Right lobe of liver (tissue), 4 donors: ENCODE measurements around the gene C2CD2L.

ENCODE experiments used
- POLR2A ChIP-seq: fragments of 450-650 bp; IDR thresholded peaks from one replicate; pipeline ENCODE4 v1.6.1; 2017; ENCODE audit warnings: antibody characterized with exemption, mild to moderate bottlenecking
- TF ChIP-seq, protein P1 (sequence below), 4 donors: fragments of 200-600 bp in 3 of 4; fragments of 450-650 bp in 1 of 4; IDR thresholded peaks; one replicate each; pipeline versions ENCODE4 v1.5.1 to v1.8.0; 2016 to 2022; ENCODE audit warnings: antibody characterized with exemption in 4 of 4, mild to moderate bottlenecking in 2 of 4
- donor health status: DM: no; HTN: no; CAD: no.
- donor health status: DM: no; HTN: no; CAD: no.
- donor health status: DM: no; HTN: yes; CAD: no.

- TF ChIP-seq, protein P1, sequence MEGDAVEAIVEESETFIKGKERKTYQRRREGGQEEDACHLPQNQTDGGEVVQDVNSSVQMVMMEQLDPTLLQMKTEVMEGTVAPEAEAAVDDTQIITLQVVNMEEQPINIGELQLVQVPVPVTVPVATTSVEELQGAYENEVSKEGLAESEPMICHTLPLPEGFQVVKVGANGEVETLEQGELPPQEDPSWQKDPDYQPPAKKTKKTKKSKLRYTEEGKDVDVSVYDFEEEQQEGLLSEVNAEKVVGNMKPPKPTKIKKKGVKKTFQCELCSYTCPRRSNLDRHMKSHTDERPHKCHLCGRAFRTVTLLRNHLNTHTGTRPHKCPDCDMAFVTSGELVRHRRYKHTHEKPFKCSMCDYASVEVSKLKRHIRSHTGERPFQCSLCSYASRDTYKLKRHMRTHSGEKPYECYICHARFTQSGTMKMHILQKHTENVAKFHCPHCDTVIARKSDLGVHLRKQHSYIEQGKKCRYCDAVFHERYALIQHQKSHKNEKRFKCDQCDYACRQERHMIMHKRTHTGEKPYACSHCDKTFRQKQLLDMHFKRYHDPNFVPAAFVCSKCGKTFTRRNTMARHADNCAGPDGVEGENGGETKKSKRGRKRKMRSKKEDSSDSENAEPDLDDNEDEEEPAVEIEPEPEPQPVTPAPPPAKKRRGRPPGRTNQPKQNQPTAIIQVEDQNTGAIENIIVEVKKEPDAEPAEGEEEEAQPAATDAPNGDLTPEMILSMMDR (IDR thresholded peaks at IDR 0.05), result no peak
- TF ChIP-seq POLR2A, result no peak
These were observed 2.7 kb downstream of the C2CD2L start for GRCh38 chr11:119109843-119110242.
